Cerebellar nuclear complex (tissue), 1 donor: ENCODE data around the gene DDX17.
"Not testable (repeated sequence)": the region's sequence is repeated elsewhere in the genome, so short reads cannot be mapped to it uniquely, and the experiment has no call there.

Experiments used
- DNase-seq, 2 experiments: peaks; one replicate each; lab custom pipeline; 2025; lab: John Stamatoyannopoulos, UW

The DDX17 gene

DNA sequence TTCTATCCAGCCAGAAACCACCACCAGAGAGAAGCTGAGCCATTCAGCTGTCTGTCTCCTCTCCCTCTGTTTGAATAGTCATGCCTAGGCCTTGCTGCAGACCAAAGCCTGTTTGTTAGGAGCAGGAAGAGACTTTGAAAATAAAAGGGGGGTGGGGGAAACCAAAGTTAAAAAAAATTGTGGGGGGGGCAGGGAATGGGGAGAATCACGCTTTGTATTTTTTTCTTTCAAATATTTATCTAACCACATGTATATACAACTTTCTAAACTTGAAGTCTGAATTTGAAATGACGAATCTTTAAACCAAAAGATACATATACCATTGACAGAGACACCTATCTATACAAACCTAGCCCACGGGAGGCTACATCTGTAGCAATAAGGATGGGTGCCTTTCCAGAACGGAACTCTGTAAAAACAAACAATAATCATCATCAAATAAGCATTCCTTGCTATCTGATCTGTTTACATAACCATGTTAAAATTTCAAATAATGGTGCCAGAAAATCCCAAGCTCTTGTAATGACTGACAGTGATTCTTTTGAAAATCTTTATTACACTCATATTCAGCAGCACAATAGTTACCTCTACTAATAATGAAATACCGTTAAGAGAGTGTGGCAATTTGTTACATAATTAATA lies 14.3 kb downstream of the DDX17 start:
- DNase-seq, result no peak

DNA sequence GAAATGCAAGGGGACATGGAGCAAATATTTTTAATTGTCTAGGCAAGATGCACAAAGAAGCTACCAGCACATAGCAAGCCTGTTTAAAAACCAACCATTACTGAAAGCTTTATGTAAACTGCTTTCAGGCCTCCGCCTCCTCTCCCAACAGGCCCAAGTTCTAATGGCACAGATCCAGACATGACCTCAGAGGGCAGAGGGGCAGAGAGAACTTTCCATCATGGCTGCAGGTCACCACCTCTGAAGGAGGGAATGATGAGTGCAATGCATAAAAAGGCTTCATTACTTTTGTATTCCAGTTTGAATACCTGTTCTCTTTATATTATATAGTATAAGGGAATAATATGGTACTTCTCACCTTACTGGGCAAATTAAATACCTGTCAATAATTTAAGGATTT lies 15.2 kb downstream of the DDX17 start:
- no peak for DNase-seq

DNA sequence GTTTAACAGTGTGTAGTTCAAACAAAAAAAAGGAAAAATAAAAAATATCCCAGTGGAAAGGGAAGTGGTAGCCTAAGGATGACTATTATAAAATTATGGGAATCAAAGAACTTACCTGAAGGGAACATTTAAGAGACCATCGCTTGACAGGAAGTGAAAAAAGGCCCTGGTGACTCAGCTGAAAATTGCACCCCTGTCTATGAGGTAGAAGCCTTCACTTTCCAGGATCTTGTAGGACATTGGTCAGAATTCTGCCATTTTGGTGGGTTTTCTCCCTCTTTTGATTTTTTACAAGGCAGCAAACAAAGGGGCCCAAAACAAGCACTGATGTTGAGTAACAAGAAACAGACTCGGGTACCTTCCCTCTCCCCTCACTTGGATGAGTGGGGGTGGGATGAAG lies 15.6 kb downstream of the DDX17 start:
- no peak for DNase-seq

DNA sequence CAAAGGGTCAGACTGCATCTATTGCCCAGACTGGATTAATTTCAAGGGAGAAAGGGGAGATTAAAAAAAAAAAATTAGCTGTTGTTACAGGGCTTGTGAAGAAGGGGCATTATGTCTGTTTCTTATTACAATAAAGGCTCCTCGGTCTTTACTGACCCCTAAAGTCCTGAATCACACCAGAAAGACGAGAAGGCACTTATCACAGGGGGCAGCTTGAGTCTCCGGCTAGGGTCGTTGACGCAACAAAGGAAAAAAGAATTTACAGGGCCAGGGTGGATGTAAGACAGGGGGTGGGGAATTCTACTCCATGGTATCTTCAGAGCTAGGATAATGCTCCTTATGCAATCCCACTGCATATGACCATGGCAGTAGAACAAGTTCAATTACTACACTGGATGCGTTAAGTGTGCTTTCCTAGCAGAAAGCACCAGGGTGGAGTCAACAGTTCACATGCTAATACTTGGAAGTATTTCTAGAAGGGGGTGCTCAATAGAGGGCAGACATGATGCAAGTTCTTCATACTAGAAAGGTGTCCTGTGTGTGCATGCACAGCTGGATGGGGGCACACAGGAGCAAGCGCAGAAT lies 16.5 kb downstream of the DDX17 start:
- DNase-seq, result no peak

DNA sequence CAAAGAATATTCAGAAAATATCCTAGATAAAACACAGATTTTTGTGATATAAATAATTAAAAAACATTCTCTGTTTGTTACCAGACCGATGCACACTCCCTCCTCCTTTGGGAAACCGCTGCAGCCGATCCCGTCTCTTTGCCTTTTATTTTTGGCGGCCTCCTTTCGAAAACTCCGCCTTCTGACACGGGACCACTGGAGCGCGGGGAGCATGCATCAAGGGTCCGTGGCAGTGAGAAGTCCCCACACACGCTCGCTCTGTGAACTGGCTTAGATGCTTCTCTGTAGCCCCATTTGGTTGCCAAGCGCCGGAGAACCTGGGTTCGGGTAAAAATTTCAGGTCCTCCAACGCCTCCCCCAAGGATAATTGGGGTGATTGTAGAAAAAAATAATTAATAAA lies 17.0 kb downstream of the DDX17 start:
- no peak for DNase-seq

DNA sequence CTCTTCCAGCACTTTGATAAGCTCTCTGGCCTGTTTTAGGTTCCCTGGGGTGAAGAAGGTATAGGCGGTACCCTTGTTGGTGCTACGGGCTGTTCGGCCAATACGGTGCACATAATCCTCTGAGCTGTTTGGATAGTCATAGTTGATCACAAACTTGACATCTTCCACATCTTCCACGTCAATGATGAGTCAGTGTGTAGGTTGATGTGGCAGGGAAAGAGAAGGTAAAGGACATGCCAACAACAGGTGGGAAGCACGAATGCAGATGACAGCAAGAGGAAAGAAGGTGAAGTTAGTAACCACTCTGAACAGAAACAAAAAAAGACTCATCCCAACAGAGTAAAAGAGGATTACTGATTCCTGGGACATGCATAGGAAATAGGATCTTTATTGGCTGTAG lies 18.2 kb downstream of the DDX17 start:
- no peak for DNase-seq

DNA sequence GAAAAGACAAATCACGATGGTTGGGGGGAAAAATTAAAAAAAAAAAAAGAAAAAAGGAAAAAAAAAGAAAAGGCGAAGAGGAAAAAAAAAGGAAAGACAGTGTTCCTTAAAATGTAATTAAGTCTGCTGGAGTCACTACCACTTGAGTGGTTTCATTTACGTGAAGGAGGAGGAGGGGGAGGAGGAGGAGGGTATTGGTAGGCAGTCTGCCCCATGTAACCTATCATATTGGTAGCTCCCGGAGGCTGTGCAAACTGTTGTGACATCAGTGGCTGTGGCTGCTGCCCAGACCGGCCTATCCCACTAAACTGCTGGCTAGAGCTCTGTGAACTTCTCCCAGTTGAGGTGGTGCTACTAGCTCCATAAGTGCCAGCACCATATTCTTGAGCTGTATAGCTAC lies 20.3 kb downstream of the DDX17 start:
- DNase-seq, result no peak

DNA sequence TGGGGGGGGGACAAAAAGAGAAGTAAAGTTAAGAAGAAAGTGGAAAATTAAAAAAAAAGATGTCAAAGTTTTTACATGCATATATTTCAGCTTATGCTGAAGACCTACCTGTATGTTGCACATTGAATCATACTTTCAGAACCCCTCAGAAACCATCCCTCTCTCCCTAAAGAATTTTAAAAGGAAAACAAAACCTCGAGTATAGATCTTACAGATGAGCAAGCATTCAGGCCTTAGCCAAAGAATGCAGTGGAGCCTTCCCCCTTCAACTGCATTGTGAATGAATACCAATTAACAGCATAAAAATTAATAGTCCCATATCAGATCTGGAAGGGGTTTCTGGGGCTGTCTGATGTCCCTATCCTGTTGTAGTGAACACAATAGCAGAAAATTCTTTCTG lies 21.9 kb downstream of the DDX17 start:
- DNase-seq, result no peak

DNA sequence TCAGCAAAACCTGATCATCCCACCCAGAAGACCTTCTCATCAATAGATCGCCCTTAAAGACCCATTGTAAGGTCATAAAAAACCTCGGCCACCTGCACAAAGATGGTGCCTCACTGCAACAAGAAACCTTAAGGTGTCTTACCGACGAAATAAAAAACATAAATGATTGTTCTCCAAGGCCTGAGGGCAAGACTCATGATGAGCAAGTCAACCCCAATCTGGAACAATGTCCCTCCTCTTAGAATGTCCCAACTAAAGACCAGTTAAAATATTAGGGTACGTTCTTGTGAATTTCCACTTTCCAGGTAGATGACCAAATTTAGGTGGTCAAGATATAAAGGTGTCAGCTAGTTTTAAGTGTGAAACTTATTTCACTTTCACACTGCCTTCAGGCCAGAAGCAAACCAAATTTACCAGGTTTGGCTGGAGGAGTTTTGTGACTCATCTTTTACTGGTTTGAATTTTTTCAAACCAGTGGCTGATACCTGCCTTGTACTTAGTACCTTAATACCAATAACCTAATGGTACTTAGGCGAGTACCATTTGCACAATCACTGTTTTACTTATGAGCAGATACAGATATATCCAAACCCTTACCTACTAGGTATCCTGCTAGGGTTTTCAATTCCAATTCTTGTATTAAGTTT lies 23.3 kb downstream of the DDX17 start:
- DNase-seq, result no peak

DNA sequence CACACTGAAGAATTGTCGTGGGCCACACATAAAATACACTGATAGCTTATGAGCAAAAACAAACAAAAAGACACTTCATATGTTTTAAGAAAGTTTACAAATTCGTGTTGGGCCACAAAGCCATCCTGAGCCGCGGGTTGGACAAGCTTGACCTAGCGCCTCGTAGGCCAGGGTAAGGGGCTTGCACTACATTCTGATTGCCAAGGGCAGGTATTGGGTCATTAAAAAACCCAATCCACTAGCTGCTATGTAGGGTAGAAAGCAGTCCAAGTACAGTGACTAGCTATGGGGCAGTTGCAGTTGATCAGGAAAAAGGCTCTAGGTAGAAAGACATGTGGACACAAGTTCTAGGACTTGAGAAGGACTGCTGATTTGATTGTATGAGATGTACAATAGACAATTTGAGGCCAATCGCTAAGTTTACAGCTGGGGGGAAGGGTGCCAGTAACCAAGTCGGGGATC lies 24.2 kb downstream of the DDX17 start:
- no peak for DNase-seq

DNA sequence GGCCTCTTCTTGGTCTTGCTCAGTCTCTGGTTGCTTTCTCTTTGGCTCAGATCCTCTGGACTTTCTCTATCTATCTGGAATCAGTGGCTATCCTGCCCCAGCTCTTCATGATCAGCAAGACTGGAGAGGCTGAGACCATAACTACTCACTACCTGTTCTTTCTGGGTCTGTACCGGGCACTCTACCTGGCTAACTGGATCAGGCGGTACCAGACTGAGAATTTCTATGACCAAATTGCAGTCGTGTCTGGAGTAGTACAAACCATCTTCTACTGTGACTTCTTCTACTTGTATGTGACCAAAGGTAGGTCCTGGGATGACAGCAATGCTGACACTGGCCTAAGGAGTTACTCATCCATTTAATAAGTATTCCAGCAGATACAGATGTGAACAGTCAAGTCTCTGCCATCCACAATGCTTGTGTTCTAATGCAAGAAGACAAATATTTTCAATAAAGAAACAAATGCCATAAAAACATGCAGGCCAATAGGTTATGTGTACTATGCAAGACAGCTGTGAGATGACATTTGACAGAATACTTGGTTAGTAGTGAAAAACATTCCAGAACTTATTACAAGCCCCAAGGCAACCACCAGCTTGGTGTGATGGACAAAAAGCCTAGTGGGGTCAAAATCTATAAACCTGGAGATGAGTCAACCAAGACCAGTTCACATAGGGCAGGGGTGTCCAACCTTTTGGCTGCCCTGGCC lies 24.8 kb downstream of the DDX17 start:
- DNase-seq, result no peak

DNA sequence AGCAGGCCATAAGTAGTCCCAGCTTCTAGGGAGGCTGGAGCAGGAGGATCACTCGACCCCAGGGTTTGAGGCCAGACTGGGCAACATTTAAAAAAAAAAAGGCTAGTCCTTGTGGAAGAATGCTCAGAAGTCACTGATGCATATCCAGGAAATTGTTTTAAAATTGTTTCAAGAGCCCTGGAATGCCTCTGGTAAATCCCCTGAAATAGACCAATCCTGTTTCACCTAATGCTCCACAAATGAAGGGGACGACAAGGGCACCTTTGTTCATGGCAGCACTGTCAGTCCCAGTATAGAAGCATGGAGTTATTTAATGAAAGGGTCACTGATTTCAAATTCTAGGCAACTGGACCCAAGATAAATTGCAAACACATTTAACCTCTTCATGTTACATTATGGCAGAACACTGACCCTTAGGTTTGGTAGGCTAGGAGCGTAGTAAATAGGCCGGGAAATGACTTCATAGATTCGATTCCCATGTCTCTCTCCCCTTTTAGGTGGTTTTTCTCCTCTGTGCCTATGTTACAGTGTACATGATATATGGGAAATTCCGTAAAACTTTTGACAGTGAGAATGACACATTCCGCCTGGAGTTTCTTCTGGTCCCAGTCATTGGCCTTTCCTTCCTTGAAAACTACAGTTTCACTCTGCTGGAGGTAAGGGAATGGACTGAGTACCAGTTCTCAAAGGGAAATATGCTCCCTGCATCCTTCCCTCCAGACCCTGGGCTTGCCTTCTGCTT lies 26.8 kb downstream of the DDX17 start:
- no peak for DNase-seq

DNA sequence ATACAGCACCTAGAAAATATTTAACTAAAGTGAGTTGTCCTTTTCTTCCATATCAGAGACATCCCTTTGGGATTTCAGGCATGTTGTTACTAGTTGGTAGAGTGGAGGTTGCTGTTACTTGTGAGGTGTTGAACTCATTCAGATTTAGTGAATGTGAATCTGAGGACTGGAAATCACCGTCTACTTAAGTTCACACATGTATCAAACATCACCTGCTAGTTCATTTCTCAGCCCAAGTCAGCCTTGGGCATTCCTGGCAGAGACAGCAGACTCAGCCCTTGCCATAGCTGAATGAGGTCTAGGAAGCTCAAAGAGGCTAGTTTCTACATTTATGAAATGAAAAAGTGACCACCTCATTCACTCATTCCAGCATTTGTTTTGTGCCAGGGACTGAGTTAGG lies 28.5 kb downstream of the DDX17 start:
- DNase-seq, result no peak

DNA sequence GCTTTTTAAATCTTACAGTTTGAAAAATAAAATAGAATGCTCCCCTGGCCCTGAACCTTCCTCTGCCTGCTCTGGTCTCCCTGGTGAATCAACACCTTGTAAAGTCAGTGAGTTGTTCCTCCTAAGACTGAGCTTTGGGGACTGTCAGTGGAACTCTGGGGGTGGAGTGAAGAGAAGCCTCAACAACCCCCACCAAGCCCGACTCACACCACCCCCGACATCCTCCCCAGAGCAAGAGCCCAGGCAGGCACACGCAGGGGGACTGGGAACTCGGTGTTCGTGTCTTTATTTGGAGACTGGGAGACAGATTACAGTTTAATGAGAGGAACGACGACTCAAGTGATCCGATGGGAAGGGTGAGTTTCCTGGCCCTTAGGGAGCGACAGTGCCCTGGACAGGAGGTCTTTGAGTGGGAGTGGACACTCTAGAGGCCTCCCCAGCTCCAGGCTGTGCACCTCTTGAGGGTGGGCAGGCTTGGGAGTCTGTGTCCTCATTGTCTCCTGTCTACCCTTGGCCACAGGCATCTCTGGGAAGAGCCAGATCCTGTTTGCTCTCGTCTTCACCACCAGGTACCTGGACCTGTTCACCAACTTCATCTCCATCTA lies 32.0 kb downstream of the DDX17 start:
- no peak for DNase-seq

DNA sequence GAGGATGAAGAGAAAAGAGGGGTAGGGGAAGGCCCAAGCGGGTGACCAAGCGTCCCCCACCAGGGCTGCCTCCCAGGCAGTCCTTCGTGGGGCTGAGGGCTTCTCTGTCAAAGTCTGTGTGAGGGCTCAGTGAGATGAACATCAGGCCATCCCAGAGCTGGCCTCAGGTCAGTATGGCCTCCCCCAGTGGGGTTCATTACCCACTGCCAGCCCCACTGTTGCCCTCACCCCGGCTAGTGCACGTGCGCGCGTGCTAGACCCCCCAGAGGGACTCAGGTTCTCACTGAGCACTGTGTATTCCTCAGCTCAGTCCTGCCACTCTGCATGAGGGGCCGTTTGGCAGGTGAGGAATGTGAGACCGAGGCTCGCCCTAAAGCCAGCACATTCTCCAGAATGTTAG lies 34.9 kb downstream of the DDX17 start:
- DNase-seq, result no peak

DNA sequence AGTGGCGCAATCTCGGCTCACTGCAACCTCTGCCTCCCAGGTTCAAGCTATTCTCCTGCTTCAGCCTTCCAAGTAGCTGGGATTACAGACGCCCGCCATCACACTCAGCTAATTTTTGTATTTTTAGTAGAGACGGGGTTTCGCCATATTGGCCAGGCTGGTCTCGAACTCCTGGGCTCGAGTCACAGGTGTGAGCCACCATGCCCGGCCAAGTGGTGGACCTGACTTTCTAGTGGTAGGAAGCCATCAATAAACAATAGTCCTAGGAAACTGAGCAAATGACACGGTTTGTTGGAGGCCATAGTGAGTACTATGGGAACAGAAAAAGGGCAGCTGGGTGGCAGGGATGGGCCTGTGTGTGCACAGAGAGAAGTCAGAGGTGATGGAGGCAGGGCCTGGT lies 35.9 kb downstream of the DDX17 start:
- DNase-seq, result not testable (repeated sequence)

DNA sequence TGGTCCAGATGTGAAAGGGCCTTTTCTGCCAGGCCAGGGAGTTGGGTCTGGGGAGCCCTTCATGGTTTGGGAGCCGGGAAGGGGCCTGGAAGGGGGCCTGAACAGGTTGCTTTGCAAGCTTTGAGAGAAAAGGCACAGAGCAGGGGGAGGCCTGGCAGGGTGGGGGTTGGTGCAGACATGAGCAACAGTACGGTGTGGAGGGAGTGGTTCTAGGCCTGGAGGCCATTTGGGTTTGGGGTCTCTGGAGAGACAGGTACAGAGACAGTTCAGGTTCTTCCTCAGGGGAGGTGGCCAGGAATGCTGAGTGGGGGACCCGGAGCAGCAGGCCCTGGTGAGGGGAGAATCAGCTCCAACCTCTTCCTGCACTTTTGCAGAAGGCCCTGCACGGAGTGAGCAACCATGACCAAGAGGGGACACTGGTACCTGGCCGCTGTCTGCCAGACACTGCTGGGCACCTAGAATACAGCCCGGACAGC lies 36.8 kb downstream of the DDX17 start:
- DNase-seq, result no peak

DNA sequence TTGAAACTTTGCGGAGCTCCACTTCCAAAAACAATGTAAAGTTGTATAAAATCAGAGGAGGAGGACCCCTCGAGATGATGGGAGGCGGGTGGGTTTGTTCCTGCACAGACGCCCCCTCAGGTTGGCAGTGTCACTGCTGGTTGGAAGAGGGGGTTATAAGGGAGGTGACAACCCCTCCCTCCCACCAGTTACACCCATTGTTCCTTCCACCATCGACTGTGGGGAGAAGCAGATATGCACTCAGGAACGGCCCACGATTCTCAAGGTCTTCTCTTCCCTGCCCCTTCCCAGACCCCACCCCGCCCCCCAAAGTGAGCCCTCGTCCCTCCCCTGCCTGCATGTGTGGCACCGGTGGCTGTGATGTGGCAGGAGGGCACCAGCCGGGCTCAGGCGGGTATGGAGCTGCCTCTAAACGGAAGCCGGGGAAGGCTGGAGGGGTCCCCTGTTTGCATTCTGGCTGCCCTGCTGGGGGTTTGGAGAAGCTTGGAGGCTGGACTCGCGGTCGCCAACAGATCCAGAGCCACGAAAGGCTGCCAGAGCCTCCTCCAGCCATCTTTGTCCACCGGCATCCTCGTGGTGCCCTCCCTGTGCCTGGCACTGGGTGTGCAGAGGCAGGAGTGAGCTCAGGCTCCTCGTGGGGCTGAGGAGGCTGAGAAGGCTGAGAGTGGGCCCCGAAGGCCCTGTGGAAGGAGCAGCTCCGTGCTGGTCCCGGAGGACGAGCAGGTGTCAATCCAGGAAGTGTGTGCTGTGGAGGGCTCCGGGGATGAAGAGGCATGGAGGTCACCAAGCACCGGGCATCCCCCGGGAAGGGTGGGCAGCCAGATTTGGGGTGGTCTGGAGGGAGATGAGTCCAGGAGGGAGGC lies 37.4 kb downstream of the DDX17 start:
- no peak for DNase-seq

DNA sequence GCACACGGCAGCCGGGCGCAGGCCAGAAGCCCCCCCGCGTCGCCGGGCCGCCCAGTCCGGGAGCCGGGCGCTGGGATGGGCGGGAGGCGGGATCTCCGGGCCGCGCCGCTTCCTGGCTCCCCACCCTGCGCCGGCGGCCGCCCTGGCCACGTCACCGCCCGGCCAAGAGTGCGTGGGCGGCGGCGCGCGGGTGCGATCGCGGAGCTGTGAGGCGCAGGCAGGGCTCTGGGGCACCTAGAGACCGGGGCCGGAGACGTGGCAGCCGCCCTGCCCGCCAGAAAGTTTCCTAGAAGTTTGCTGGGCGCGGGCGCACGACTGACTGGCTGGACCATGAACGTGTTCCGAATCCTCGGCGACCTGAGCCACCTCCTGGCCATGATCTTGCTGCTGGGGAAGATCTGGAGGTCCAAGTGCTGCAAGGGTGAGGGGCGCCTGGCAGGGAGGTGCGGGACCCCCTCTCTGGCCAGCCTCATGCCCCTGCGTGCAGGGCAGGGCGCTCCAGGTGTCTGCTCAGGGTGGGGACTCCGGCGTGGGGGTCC lies 38.1 kb downstream of the DDX17 start, which contains the start of gene KDELR3:
Gene KDELR3 (plus strand): TSS at position 193 of the 539 bp plus-strand sequence. CDS start 138 bp downstream, at position 331.
- DNase-seq, result no peak

DNA sequence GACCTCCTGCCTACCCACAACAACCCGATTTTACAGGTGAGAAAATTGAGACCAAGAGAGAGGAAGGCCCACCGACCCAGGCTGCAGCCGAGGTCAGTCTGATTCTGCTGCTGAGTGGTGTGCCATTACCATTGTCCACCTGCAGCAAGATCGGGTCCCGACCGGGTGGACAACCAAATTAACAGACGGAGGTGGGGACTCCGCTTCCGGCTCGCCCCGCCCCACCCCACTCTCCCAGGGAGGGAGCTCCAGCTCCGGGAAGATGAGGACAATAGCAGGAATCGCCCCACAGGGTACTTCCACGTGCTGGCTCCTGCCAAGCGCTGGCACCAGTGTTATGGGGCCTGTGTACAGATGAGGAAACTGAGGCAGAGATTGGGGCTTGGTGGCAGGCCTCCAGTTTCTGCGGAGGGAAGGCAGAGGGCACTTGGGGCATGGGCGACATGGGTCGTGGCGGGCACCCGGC lies 38.6 kb downstream of the DDX17 start:
- no peak for DNase-seq
